HepG2 (cell line): ENCODE measurements around the gene CEP120. TPM values are rescaled to one million over a fixed set of nuclear protein-coding genes. Genes with fewer than 3 reads are reported as not detected.

Source experiments
- ATAC-seq: fragments of 200-7000 bp; cut with Tn5 transposase; 3 replicates; pipeline ENCODE4 v1.9.1; 2020; ENCODE audit warnings: mild to moderate bottlenecking, moderate library complexity
- BruUV-seq: library from RNA; stranded (reverse); fragments of 400-500 nt; replicated peaks from 2 replicates; lab custom pipeline; 2021; lab: Mats Ljungman, UMichigan
- CTCF ChIA-PET: fragments of 300-600 bp; formaldehyde crosslinking; extraction: SDS; loops from one replicate; lab custom pipeline; 2021; ENCODE audit warnings: low total read pairs, inconsistent platforms, low intra/inter-chr PET ratio; lab: Yijun Ruan, JAX
- POLR2A ChIA-PET: fragments of 350-600 bp; sonication (Branson Sonifier 250); formaldehyde crosslinking; loops from one replicate; lab custom pipeline; 2020; ENCODE audit warnings: antibody characterized with exemption, inconsistent platforms; lab: Yijun Ruan, JAX
- DNase-seq: peaks from one replicate; pipeline ENCODE4 v3.0.0-alpha.2; 2015; ENCODE audit warnings: low spot score
- FAIRE-seq: peaks from 3 replicates; lab custom pipeline; 2011; peaks lifted over from hg19 to GRCh38; lab: Jason Lieb, UNC
- H2AFZ ChIP-seq: one replicate; pipeline ENCODE4 v1.6.1; 2011; ENCODE audit warnings: low read length, inconsistent platforms
- H3K27ac ChIP-seq: fragments of 300-600 bp; 3 replicates; pipeline ENCODE4 v1.8.0; 2011; ENCODE audit warnings: mixed run types, mild to moderate bottlenecking, mixed read lengths, low read length, inconsistent platforms; ENCODE audit not compliant: insufficient read depth; ENCODE audit errors: extremely low read length
- H3K27me3 ChIP-seq, 2 experiments: fragments of 200-600 bp in 1 of 2; 2 replicates in 1 of 2; 3 replicates in 1 of 2; pipeline versions ENCODE4 v1.6.0 to v1.8.0; 2011; ENCODE audit warnings: low read length in 2 of 2, mild to moderate bottlenecking in 2 of 2, moderate library complexity in 2 of 2, inconsistent platforms in 1 of 2; ENCODE audit not compliant: insufficient read depth in 2 of 2, control insufficient read depth in 1 of 2
- H3K36me3 ChIP-seq, 2 experiments: fragments of 200-600 bp in 1 of 2; replicated peaks in 1 of 2; 2 replicates in 1 of 2; 3 replicates in 1 of 2; pipeline versions ENCODE4 v1.5.1 to v1.8.0; 2011; ENCODE audit warnings: low read length in 2 of 2, inconsistent platforms in 1 of 2; ENCODE audit not compliant: insufficient read depth in 2 of 2, control insufficient read depth in 1 of 2
- H3K4me1 ChIP-seq: 2 replicates; pipeline ENCODE4 v1.5.1; 2012; ENCODE audit warnings: low read length, inconsistent platforms; ENCODE audit not compliant: insufficient read depth
- H3K4me2 ChIP-seq: 2 replicates; pipeline ENCODE4 v1.6.0; 2011; ENCODE audit warnings: low read depth, low read length, inconsistent platforms
- H3K4me3 ChIP-seq, 3 experiments: fragments of 200-600 bp in 1 of 3; sonication (generic), shearing (Covaris generic) in 1 of 3; replicated peaks in 1 of 3; 2 replicates each; pipeline ENCODE4 v1.5.1; 2011 to 2016; ENCODE audit warnings: low read length in 3 of 3, inconsistent platforms in 2 of 3, low read depth in 2 of 3, mild to moderate bottlenecking in 2 of 3, control low read depth in 1 of 3, mixed read lengths in 1 of 3; ENCODE audit not compliant: insufficient read depth in 1 of 3
- H3K79me2 ChIP-seq: one replicate; pipeline ENCODE4 v1.6.1; 2011; ENCODE audit warnings: low read length, inconsistent platforms; ENCODE audit not compliant: insufficient read depth
- H3K9ac ChIP-seq: 2 replicates; pipeline ENCODE4 v1.6.0; 2011; ENCODE audit warnings: mild to moderate bottlenecking, low read depth, low read length, inconsistent platforms; ENCODE audit not compliant: insufficient read depth
- H3K9me3 ChIP-seq: 2 replicates; pipeline ENCODE4 v1.5.1; 2012; ENCODE audit warnings: mild to moderate bottlenecking, low read length
- H4K20me1 ChIP-seq: 2 replicates; pipeline ENCODE4 v1.6.0; 2011; ENCODE audit warnings: inconsistent platforms, mild to moderate bottlenecking, low read length, moderate library complexity; ENCODE audit not compliant: insufficient read depth
- CEBPG ChIP-seq: IDR thresholded peaks from 2 replicates; pipeline ENCODE4 v1.6.1; 2016
- MATR3 ChIP-seq: sonication (generic); formaldehyde crosslinking; IDR thresholded peaks from 2 replicates; pipeline ENCODE4 v1.4.0; 2020; ENCODE audit warnings: missing genetic modification reagents
- MEIS1 ChIP-seq: sonication (generic); formaldehyde crosslinking; IDR thresholded peaks from 2 replicates; pipeline ENCODE4 v1.9.0; 2021; ENCODE audit warnings: mild to moderate bottlenecking, missing genetic modification reagents, moderate library complexity, borderline replicate concordance
- ZNF274 ChIP-seq: sonication (generic); formaldehyde crosslinking; IDR thresholded peaks from 2 replicates; pipeline ENCODE4 v1.5.1; 2020; ENCODE audit warnings: mild to moderate bottlenecking, missing genetic modification reagents
- ZNF781 ChIP-seq: sonication (generic); formaldehyde crosslinking; IDR thresholded peaks from 2 replicates; pipeline ENCODE4 v1.5.1; 2020; ENCODE audit warnings: borderline replicate concordance, mild to moderate bottlenecking, missing genetic modification reagents; ENCODE audit errors: not compliant biosample characterization
- WGBS: methylation state at CpG from one replicate; pipeline ENCODE4 v1.1.6; 2017; ENCODE audit warnings: low lambda C conversion rate; 5-methylcytosine and 5-hydroxymethylcytosine counted together
- in situ Hi-C: cut with HindIII; loops from 2 replicates; pipeline ENCODE4 v1.10.0; 2017; ENCODE audit warnings: low pct_unique_long_range_greater_than_20kb; ENCODE audit not compliant: extremely low pct_ligation_motif_present
- intact Hi-C: fragments of 100-400 bp; cut with micrococcal nuclease; formaldehyde crosslinking; loops from one replicate; pipeline ENCODE4 v1.10.0; 2022; ENCODE audit not compliant: unreplicated experiment
- polyA plus RNA-seq, 8 experiments: library from polyadenylated mRNA; depleted of rRNA in 3 of 8; stranded (reverse) in 7 of 8; unstranded in 1 of 8; fragments of >200 nt; fragmentation: Illumina TruSeq in 4 of 8; extraction: Trizol in 4 of 8; gene quantifications; 2 replicates each; pipeline versions ENCODE4 v1.2.1 to v1.2.3, GENCODE V29; 2011 to 2016; ENCODE audit warnings: low read depth in 4 of 8, missing spikeins in 1 of 8, mixed read lengths in 1 of 8; ENCODE audit not compliant: insufficient read depth in 1 of 8
- total RNA-seq, 5 experiments: library from RNA; depleted of rRNA; stranded (reverse); fragments of >200 nt; fragmentation: Illumina TruSeq; extraction: Trizol; gene quantifications; 2 replicates each; pipeline ENCODE4 v1.2.3, GENCODE V29; 2016; ENCODE audit warnings: low read depth in 1 of 5
- TF ChIP-seq, protein P1 (sequence below): sonication (generic); formaldehyde crosslinking; IDR thresholded peaks from 2 replicates; pipeline ENCODE4 v1.4.0; 2020; ENCODE audit warnings: missing genetic modification reagents
- TF ChIP-seq, protein P2 (sequence below): sonication (generic); formaldehyde crosslinking; IDR thresholded peaks from 2 replicates; pipeline ENCODE4 v1.5.0; 2020; ENCODE audit warnings: missing genetic modification reagents, mild to moderate bottlenecking, borderline replicate concordance

Gene CEP120
- total and polyA plus RNA-seq, 2 of the 13 experiments (the other 11 are each of a cell fraction or from before 2014, with no cell fraction given): 8.0 to 14.7 TPM

DNA sequence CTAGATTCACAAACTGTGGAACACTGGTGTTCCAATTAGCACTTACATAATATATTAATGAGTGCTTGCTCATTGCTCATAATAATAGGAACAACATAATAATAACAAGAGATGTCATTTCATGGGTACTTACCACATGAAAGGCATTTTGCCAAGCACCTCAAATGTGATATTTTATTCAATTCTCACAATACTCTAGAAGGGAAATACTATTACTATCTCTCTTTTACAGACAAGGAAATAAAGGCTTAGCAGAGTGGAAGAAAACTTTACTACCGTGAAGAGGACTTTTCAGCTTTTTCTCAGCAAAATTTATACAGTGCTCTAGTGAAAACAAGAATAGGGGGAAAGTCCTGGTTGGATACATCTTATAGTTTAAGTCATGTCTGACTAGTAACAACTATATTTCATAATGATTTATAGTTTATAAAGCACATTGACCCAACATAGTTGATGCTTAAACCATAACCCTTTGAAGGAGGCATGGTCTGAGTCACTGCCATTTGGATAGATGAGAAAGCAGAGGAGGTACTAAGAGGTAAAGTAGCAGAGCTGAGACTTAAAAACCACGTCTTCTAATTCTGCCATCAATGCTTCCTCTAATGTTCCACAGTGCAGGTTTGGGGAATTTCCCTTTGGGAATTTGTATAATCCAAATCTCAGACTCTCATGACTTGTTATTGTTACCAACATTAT lies 124.7 kb downstream of the CEP120 start:
- 0 out of 5 replicates have a peak, but pooled peaks cover 0 to 4% of the 10 kb centered on the region in 2 experiments for H3K27me3 ChIP-seq
- intact Hi-C loops: no loop called here
- TF ChIP-seq, protein P1, sequence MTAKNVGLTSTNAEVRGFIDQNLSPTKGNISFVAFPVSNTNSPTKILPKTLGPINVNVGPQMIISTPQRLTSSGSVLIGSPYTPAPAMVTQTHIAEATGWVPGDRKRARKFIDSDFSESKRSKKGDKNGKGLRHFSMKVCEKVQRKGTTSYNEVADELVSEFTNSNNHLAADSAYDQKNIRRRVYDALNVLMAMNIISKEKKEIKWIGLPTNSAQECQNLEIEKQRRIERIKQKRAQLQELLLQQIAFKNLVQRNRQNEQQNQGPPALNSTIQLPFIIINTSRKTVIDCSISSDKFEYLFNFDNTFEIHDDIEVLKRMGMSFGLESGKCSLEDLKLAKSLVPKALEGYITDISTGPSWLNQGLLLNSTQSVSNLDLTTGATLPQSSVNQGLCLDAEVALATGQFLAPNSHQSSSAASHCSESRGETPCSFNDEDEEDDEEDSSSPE (CRISPR knock-in tag): no peak
- TF ChIP-seq MEIS1 (CRISPR knock-in tag): no peak
- TF ChIP-seq CEBPG (CRISPR knock-in tag): no peak
- no peak for TF ChIP-seq ZNF274 (CRISPR knock-in tag)
- TF ChIP-seq, protein P2, sequence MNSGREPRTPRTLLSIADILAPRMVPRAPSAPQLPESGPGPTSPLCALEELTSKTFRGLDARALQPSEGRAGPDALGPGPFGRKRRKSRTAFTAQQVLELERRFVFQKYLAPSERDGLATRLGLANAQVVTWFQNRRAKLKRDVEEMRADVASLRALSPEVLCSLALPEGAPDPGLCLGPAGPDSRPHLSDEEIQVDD (CRISPR knock-in tag): no peak
- TF ChIP-seq MATR3 (CRISPR knock-in tag): no peak
- no peak for TF ChIP-seq ZNF781
- TF ChIP-seq, all 625 proteins: peak for 0
- H3K4me2 ChIP-seq: no peak overlapping the region
- no peak overlapping the region for H3K4me3 ChIP-seq
- no peak for ATAC-seq
- BruUV-seq: no TSS peak
- H3K79me2 ChIP-seq: no peaks in the 10 kb centered on the region
- no peak for FAIRE-seq
- no peak overlapping the region for H3K9ac ChIP-seq
- H4K20me1 ChIP-seq: no peaks in the 10 kb centered on the region
- ChIA-PET POLR2A (no interaction called here), CTCF (no interaction called here)
- in situ Hi-C loops: no loop called here
- DNase-seq: no peak
- no peaks in the 10 kb centered on the region for H3K36me3 ChIP-seq
- WGBS: 1% methylated on average over 2 of the region's 2 CpGs
- no peaks in the 10 kb centered on the region for H3K4me1 ChIP-seq
- H3K9me3 ChIP-seq: no peaks in the 10 kb centered on the region
- no peak overlapping the region for H3K27ac ChIP-seq
- H2AFZ ChIP-seq: no peak overlapping the region
